ENCODE measurements around the gene RNF148.

The RNF148 gene

DNA sequence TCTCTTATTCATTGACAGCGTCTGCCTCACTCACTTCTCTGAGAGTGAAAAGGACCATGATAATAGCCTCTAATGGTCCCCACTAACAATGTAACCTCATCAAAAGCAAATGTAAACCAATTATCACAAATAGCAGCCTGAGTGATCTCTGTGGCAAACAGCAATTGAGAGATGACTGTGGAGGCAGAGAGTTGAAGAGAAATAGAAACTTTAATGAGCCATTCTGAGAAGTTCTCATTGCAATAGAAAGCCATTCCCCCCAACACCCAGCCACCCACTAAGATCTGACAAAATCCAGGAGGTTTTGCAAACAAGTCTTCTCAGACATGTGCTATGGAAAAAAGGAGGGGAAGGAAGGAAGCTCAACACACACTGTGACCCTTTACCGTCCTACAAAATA, 44.2 kb upstream of the RNF148 start:
- H3K4me3 ChIP-seq (ENCODE audit: insufficient read depth, low read length, poor library complexity, severe bottlenecking) = no peak overlapping the region
- H3K36me3 ChIP-seq (ENCODE audit: low read length) = no peaks in the 10 kb centered on the region
- H3K79me2 ChIP-seq (ENCODE audit: insufficient read depth, low read length) = no peaks in the 10 kb centered on the region
- H3F3A ChIP-seq (ENCODE audit: insufficient read depth) = no peaks in the 10 kb centered on the region
- H3K4me2 ChIP-seq (ENCODE audit: low read depth, low read length, poor library complexity, severe bottlenecking) = no peak overlapping the region
- no peaks in the 10 kb centered on the region; the same call in 1 of the 2 replicates for H3K9me2 ChIP-seq (replicated peaks; ENCODE audit: insufficient read depth, low read length)
- H3K27me3 ChIP-seq (ENCODE audit: low read length) = no peaks in the 10 kb centered on the region
- H3K27ac ChIP-seq (ENCODE audit: low read depth, low read length) = no peak overlapping the region
- no peaks in the 10 kb centered on the region for H4K20me1 ChIP-seq (ENCODE audit: low read depth, low read length)
- no peak overlapping the region for H3K9ac ChIP-seq (ENCODE audit: low read length)
- no peaks in the 10 kb centered on the region for H3K9me3 ChIP-seq (ENCODE audit: insufficient read depth, low read length)
- H2AFZ ChIP-seq (ENCODE audit: low read depth, low read length, severe bottlenecking) = no peak overlapping the region
- no peak for TF ChIP-seq EZH2phosphoT487 (conservative IDR thresholded peaks at IDR 0.05; ENCODE audit: low read length)
- no peak for TF ChIP-seq CTCF (IDR thresholded peaks at IDR 0.05; ENCODE audit: insufficient read depth, low read length, poor library complexity, severe bottlenecking)

DNA sequence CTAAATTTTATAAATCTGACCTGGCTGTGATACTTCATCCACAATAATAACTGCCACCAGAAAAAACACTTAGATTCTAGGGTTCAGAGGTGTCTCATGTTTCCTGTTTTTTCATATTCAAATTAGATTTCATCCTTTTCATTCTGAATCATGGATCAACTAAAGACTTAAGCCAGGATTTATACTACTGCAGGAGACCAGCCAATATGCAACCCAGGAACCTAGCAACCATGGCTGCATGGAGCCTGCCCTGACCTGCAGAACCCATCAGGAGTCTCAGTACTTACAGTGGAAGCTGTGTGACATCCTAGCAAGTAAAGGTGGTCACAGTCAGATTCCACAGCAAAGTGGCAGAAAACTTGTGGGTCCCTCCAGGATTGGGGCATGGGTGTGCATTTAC, 40.5 kb upstream of the RNF148 start:
- Histone ChIP-seq H4K20me1 (ENCODE audit: low read depth, low read length) (no peaks in the 10 kb centered on the region), H3K27ac (ENCODE audit: low read depth, low read length) (no peak overlapping the region), H3K4me2 (ENCODE audit: low read depth, low read length, poor library complexity, severe bottlenecking) (no peak overlapping the region), H2AFZ (ENCODE audit: low read depth, low read length, severe bottlenecking) (no peak overlapping the region), H3F3A (ENCODE audit: insufficient read depth) (no peaks in the 10 kb centered on the region), H3K9ac (ENCODE audit: low read length) (no peak overlapping the region), H3K4me3 (ENCODE audit: insufficient read depth, low read length, poor library complexity, severe bottlenecking) (no peak overlapping the region), H3K9me2 (replicated peaks; ENCODE audit: insufficient read depth, low read length) (no peaks in the 10 kb centered on the region), H3K36me3 (ENCODE audit: low read length) (no peaks in the 10 kb centered on the region), H3K9me3 (ENCODE audit: insufficient read depth, low read length) (no peaks in the 10 kb centered on the region), H3K27me3 (ENCODE audit: low read length) (no peaks in the 10 kb centered on the region), H3K79me2 (ENCODE audit: insufficient read depth, low read length) (no peaks in the 10 kb centered on the region)
- TF ChIP-seq EZH2phosphoT487 (conservative IDR thresholded peaks at IDR 0.05; ENCODE audit: low read length) (no peak), CTCF (IDR thresholded peaks at IDR 0.05; ENCODE audit: insufficient read depth, low read length, poor library complexity, severe bottlenecking) (no peak)

DNA sequence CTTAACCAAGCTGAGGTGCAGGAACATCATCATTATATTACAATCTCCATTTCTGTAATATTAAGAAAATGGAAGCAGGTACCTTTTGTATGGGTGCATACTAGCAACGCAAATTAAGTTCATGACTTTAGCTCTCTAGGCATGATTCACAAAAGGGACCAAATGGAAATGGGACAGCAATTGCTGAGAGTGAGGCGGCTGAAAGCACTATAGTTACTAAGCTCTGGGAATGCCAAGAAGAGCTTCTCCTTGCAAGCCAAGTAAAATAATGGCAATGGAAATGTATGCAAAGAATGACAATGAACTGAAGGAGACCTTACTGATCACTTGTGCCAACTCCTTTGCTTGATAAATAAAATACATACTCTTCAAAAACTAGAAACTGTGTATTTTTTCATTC, 36.2 kb upstream of the RNF148 start:
- Histone ChIP-seq H3K27ac (ENCODE audit: low read depth, low read length) (no peak overlapping the region), H3K4me2 (ENCODE audit: low read depth, low read length, poor library complexity, severe bottlenecking) (no peak overlapping the region), H2AFZ (ENCODE audit: low read depth, low read length, severe bottlenecking) (no peak overlapping the region)

More for the DNA sequence above, 36.2 kb upstream of the RNF148 start:
- Histone ChIP-seq H4K20me1 (ENCODE audit: low read depth, low read length) (no peaks in the 10 kb centered on the region), H3K36me3 (ENCODE audit: low read length) (no peaks in the 10 kb centered on the region), H3K9me3 (ENCODE audit: insufficient read depth, low read length) (no peaks in the 10 kb centered on the region), H3K79me2 (ENCODE audit: insufficient read depth, low read length) (no peaks in the 10 kb centered on the region), H3F3A (ENCODE audit: insufficient read depth) (no peaks in the 10 kb centered on the region), H3K4me3 (ENCODE audit: insufficient read depth, low read length, poor library complexity, severe bottlenecking) (no peak overlapping the region), H3K27me3 (ENCODE audit: low read length) (no peaks in the 10 kb centered on the region), H3K9ac (ENCODE audit: low read length) (no peak overlapping the region), H3K9me2 (replicated peaks; ENCODE audit: insufficient read depth, low read length) (no peaks in the 10 kb centered on the region)
- TF ChIP-seq EZH2phosphoT487 (conservative IDR thresholded peaks at IDR 0.05; ENCODE audit: low read length) (no peak), CTCF (IDR thresholded peaks at IDR 0.05; ENCODE audit: insufficient read depth, low read length, poor library complexity, severe bottlenecking) (no peak)

Measured in SU-DHL-6 (cell line).